ENCODE results near the gene CHTOP. TPM values are rescaled to one million over a fixed set of nuclear protein-coding genes. Genes with fewer than 3 reads are reported as not detected.

CHTOP gene
- total and polyA plus RNA-seq, 2 of the 8 experiments (the other 6 are each of a cell fraction or from before 2014, with no cell fraction given), result 84.6 to 104 TPM

DNA sequence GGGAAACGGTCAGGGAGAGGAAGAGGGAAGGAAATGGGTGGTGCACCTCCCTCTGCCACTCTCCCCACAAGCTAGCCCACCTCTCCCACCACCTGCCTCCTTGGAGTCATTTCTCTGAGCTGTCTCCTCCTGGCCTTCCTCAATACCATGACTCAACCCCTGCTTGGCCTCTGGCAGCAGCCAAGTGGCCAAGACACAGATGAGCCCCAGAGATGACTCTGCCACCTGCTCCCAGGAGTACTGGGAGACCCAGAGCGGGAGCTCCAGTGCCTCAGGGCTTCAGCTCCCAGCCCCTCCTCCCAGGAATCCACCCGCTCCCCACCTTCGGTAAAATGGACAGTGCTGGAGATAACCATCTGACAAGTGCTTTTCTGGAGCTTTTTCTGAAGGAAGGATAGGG is 23.5 kb upstream of the CHTOP start (continued):
- TF ChIP-seq, protein P1, sequence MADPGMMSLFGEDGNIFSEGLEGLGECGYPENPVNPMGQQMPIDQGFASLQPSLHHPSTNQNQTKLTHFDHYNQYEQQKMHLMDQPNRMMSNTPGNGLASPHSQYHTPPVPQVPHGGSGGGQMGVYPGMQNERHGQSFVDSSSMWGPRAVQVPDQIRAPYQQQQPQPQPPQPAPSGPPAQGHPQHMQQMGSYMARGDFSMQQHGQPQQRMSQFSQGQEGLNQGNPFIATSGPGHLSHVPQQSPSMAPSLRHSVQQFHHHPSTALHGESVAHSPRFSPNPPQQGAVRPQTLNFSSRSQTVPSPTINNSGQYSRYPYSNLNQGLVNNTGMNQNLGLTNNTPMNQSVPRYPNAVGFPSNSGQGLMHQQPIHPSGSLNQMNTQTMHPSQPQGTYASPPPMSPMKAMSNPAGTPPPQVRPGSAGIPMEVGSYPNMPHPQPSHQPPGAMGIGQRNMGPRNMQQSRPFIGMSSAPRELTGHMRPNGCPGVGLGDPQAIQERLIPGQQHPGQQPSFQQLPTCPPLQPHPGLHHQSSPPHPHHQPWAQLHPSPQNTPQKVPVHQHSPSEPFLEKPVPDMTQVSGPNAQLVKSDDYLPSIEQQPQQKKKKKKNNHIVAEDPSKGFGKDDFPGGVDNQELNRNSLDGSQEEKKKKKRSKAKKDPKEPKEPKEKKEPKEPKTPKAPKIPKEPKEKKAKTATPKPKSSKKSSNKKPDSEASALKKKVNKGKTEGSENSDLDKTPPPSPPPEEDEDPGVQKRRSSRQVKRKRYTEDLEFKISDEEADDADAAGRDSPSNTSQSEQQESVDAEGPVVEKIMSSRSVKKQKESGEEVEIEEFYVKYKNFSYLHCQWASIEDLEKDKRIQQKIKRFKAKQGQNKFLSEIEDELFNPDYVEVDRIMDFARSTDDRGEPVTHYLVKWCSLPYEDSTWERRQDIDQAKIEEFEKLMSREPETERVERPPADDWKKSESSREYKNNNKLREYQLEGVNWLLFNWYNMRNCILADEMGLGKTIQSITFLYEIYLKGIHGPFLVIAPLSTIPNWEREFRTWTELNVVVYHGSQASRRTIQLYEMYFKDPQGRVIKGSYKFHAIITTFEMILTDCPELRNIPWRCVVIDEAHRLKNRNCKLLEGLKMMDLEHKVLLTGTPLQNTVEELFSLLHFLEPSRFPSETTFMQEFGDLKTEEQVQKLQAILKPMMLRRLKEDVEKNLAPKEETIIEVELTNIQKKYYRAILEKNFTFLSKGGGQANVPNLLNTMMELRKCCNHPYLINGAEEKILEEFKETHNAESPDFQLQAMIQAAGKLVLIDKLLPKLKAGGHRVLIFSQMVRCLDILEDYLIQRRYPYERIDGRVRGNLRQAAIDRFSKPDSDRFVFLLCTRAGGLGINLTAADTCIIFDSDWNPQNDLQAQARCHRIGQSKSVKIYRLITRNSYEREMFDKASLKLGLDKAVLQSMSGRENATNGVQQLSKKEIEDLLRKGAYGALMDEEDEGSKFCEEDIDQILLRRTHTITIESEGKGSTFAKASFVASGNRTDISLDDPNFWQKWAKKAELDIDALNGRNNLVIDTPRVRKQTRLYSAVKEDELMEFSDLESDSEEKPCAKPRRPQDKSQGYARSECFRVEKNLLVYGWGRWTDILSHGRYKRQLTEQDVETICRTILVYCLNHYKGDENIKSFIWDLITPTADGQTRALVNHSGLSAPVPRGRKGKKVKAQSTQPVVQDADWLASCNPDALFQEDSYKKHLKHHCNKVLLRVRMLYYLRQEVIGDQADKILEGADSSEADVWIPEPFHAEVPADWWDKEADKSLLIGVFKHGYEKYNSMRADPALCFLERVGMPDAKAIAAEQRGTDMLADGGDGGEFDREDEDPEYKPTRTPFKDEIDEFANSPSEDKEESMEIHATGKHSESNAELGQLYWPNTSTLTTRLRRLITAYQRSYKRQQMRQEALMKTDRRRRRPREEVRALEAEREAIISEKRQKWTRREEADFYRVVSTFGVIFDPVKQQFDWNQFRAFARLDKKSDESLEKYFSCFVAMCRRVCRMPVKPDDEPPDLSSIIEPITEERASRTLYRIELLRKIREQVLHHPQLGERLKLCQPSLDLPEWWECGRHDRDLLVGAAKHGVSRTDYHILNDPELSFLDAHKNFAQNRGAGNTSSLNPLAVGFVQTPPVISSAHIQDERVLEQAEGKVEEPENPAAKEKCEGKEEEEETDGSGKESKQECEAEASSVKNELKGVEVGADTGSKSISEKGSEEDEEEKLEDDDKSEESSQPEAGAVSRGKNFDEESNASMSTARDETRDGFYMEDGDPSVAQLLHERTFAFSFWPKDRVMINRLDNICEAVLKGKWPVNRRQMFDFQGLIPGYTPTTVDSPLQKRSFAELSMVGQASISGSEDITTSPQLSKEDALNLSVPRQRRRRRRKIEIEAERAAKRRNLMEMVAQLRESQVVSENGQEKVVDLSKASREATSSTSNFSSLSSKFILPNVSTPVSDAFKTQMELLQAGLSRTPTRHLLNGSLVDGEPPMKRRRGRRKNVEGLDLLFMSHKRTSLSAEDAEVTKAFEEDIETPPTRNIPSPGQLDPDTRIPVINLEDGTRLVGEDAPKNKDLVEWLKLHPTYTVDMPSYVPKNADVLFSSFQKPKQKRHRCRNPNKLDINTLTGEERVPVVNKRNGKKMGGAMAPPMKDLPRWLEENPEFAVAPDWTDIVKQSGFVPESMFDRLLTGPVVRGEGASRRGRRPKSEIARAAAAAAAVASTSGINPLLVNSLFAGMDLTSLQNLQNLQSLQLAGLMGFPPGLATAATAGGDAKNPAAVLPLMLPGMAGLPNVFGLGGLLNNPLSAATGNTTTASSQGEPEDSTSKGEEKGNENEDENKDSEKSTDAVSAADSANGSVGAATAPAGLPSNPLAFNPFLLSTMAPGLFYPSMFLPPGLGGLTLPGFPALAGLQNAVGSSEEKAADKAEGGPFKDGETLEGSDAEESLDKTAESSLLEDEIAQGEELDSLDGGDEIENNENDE (IDR thresholded peaks at IDR 0.05; ENCODE audit: insufficient replicate concordance, low read length), result no peak
- TF ChIP-seq CREB1 (IDR thresholded peaks at IDR 0.05) (no peak), BCL11A (IDR thresholded peaks at IDR 0.05; ENCODE audit: low read depth in 2 of 2, low read length in 2 of 2) (no peak), NANOG (IDR thresholded peaks at IDR 0.05; ENCODE audit: insufficient read depth, low read depth, low read length, poor library complexity, severe bottlenecking) (no peak), SP2 (IDR thresholded peaks at IDR 0.05; ENCODE audit: low read length) (no peak), CBX8 (IDR thresholded peaks at IDR 0.05; ENCODE audit: borderline replicate concordance, low read depth, low read length) (no peak), YY1 (IDR thresholded peaks at IDR 0.05; ENCODE audit: low read depth, low read length) (no peak), FOSL1 (IDR thresholded peaks at IDR 0.05; ENCODE audit: insufficient read depth, low read depth, low read length) (no peak)
